ENCODE results near the gene CFAP61. TPM values are rescaled to one million over a fixed set of nuclear protein-coding genes. Genes with fewer than 3 reads are reported as not detected.
"Not testable (repeated sequence)": the region's sequence is repeated elsewhere in the genome, so short reads cannot be mapped to it uniquely, and the experiment has no call there.

The CFAP61 gene
- total and polyA plus RNA-seq, 12 donors: 0.53 to 3.6 (median 1.1) TPM; not detected in 3

DNA sequence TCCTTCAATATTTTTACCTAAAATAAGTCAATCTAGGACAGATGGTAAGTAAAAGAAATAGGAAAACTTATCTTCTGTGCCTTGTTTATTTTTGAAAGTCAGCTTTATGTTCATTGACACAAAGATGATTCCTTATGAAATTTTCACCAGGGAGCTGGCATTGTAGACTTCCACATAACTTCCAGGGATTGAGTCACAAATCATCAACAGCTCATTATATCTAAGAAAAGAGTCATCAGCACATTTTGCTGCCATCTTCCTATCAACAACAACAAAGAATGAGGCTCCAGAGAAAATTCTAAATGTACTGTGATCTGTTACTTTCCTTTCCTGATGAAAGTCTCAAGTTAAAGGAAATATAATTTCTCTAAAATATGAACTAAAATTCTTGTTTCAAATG, 48.5 kb downstream of the CFAP61 start:
- TF ChIP-seq, protein P1, sequence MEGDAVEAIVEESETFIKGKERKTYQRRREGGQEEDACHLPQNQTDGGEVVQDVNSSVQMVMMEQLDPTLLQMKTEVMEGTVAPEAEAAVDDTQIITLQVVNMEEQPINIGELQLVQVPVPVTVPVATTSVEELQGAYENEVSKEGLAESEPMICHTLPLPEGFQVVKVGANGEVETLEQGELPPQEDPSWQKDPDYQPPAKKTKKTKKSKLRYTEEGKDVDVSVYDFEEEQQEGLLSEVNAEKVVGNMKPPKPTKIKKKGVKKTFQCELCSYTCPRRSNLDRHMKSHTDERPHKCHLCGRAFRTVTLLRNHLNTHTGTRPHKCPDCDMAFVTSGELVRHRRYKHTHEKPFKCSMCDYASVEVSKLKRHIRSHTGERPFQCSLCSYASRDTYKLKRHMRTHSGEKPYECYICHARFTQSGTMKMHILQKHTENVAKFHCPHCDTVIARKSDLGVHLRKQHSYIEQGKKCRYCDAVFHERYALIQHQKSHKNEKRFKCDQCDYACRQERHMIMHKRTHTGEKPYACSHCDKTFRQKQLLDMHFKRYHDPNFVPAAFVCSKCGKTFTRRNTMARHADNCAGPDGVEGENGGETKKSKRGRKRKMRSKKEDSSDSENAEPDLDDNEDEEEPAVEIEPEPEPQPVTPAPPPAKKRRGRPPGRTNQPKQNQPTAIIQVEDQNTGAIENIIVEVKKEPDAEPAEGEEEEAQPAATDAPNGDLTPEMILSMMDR (IDR thresholded peaks at IDR 0.05): no peak
- TF ChIP-seq POLR2A (IDR thresholded peaks at IDR 0.05): no peak
- intact Hi-C loops (cut with DNase I): no loop called here
- no peaks in the 10 kb centered on the region for H3K36me3 ChIP-seq (replicated peaks in 1 of 2)
- H3K4me3 ChIP-seq: no peak overlapping the region
- no peaks in the 10 kb centered on the region for H3K4me1 ChIP-seq (replicated peaks in 1 of 2)
- no peak overlapping the region for H3K27ac ChIP-seq
- H3K27me3 ChIP-seq: no peaks in the 10 kb centered on the region
- H3K9me3 ChIP-seq (replicated peaks in 1 of 3): no peaks in the 10 kb centered on the region
- no peak for DNase-seq

DNA sequence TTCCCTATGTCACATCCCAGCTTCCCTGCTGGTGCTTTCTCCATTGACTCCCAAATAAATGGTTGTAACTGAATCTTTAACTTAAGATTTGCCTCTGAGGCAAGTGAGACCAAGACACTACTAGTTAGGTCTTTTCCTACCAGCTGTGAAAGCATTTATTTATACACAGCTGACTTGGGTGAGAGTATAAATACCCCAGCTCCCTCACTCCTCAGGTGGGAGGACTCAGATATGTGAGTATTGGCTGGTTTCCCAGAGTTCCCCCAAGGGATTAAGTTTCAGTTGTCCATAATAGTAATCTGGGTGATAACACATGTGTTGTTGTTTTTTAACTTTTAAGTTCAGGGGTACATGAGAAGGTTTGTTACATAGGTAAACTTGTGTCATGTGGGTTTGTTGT, 49.8 kb downstream of the CFAP61 start:
- Histone ChIP-seq H3K27me3 (no peaks in the 10 kb centered on the region), H3K9me3 (replicated peaks in 1 of 3) (no peaks in the 10 kb centered on the region), H3K4me1 (replicated peaks in 1 of 2) (no peaks in the 10 kb centered on the region), H3K4me3 (no peak overlapping the region), H3K36me3 (replicated peaks in 1 of 2) (no peaks in the 10 kb centered on the region), H3K27ac (no peak overlapping the region)
- no peak for DNase-seq
- TF ChIP-seq, protein P1 (IDR thresholded peaks at IDR 0.05): no peak
- TF ChIP-seq POLR2A (IDR thresholded peaks at IDR 0.05): no peak
- intact Hi-C loops (cut with DNase I): no loop called here

DNA sequence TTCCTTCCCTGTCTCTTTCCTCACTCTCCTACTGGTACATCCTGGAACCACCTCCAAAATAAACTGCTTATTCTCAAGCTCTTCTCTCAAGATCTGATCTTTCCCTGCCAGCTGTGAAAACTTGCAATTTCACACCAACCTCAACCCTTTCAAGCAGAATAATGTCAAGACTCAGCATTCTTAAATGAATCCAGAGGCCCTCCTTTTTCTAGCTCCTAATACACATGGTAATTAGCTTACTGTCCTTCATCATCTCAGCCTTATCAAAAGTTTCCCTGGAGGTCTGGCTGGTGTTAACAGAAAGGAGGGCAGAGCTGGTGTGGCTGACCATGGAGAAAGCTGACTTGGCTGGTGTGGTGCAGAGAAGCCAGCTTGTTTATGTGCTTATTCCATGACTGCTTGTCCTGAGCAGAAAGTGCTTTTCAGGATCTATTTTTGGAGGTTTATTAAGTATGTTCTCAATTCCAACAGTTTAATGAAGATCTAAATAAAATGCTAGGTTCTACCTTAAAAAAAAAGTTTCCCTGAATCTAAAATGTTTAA, 50.5 kb downstream of the CFAP61 start:
- intact Hi-C loops (cut with DNase I): no loop called here
- Histone ChIP-seq H3K27ac (no peak overlapping the region), H3K4me1 (replicated peaks in 1 of 2) (no peaks in the 10 kb centered on the region), H3K4me3 (no peak overlapping the region), H3K9me3 (replicated peaks in 1 of 3) (no peaks in the 10 kb centered on the region), H3K27me3 (no peaks in the 10 kb centered on the region), H3K36me3 (replicated peaks in 1 of 2) (no peaks in the 10 kb centered on the region)
- DNase-seq: no peak
- TF ChIP-seq, protein P1 (IDR thresholded peaks at IDR 0.05): no peak
- TF ChIP-seq POLR2A (IDR thresholded peaks at IDR 0.05): no peak

DNA sequence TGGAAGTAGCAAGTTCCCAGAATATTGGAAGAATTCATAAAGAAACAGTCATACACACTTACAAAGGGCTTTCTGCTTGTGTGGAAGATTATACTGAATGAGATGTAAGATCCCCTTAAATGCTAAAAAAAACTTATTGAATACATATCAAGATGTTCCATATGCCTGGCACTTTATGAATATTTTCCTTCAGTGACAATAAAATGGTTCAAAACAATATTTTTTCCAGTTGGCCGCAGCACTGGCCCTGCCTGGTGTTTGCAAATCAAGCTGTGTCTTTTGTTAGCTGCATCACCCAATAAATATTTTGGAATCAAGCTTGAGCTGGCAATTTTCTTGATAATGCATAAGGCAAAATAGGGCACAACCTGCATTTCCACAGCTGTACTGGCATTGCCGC, 51.2 kb downstream of the CFAP61 start:
- intact Hi-C loops (cut with DNase I): no loop called here
- WGBS, 4 donors: 81 to 85% (median 85%) methylated on average over 2 of the region's 2 CpGs

DNA sequence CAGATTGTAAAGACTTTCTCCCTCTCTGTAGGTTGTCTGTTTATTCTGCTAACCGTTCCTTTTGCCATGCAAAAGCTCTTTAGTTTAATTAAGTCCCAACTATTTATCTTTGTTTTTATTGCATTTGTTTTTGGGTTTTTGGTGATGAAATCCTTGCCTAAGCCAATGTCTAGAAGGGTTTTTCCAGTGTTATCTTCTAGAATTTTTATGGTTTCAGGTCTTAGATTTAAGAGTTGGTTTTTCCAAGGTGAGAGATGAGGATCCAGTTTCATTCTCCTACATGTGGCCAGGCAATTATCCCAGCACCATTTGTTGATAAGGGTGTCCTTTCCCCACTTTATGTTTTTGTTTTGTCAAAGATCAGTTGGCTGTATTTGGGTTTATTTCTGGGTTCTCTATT, 70.9 kb downstream of the CFAP61 start:
- H3K27me3 ChIP-seq; DNase-seq; H3K4me1 ChIP-seq (replicated peaks in 1 of 2); H3K4me3 ChIP-seq; intact Hi-C loops (cut with DNase I); H3K9me3 ChIP-seq (replicated peaks in 1 of 3); H3K36me3 ChIP-seq (replicated peaks in 1 of 2); H3K27ac ChIP-seq: not testable (repeated sequence)
- WGBS, 4 donors: 53 to 67% (median 57%) methylated on average over 1 of the region's 1 CpG

More for the DNA sequence above, 51.2 kb downstream of the CFAP61 start:
- TF ChIP-seq, protein P1 (IDR thresholded peaks at IDR 0.05): no peak
- no peak for TF ChIP-seq POLR2A (IDR thresholded peaks at IDR 0.05)
- Histone ChIP-seq H3K36me3 (replicated peaks in 1 of 2) (no peaks in the 10 kb centered on the region), H3K4me3 (no peak overlapping the region), H3K27ac (no peak overlapping the region), H3K27me3 (no peaks in the 10 kb centered on the region), H3K9me3 (replicated peaks in 1 of 3) (no peaks in the 10 kb centered on the region), H3K4me1 (replicated peaks in 1 of 2) (no peaks in the 10 kb centered on the region)
- DNase-seq: no peak

Data from adrenal gland (tissue), 12 donors.